Endothelial cell of umbilical vein (primary cell): ENCODE data around the gene AKAP13.

Source experiments
- EZH2 ChIP-seq: IDR thresholded peaks from 2 replicates; pipeline ENCODE4 v1.6.1; 2012; ENCODE audit warnings: borderline replicate concordance, low read depth, mild to moderate bottlenecking, moderate library complexity, low read length, inconsistent platforms; ENCODE audit not compliant: severe bottlenecking
- FOS ChIP-seq: IDR thresholded peaks from 2 replicates; pipeline ENCODE4 v1.6.1; 2011; ENCODE audit warnings: mild to moderate bottlenecking, low read length, moderate library complexity, borderline replicate concordance; ENCODE audit not compliant: insufficient read depth
- POLR2A ChIP-seq: IDR thresholded peaks from 2 replicates; pipeline ENCODE4 v1.6.1; 2012; ENCODE audit warnings: low read depth, mild to moderate bottlenecking, control low read depth, low read length
- POLR2AphosphoS5 ChIP-seq: IDR thresholded peaks from 2 replicates; pipeline ENCODE4 v1.6.1; 2012; ENCODE audit warnings: low read depth, mild to moderate bottlenecking, control low read depth, low read length, moderate library complexity; ENCODE audit not compliant: insufficient read depth
- TF ChIP-seq, protein P1 (sequence below), 2 donors: IDR thresholded peaks; 1 replicate in 1 of 2; 2 replicates in 1 of 2; pipeline ENCODE4 v1.5.1; 2011; ENCODE audit warnings: low read length in 2 of 2, mild to moderate bottlenecking in 2 of 2, moderate library complexity in 2 of 2, control low read depth in 1 of 2, inconsistent platforms in 1 of 2, low read depth in 1 of 2; ENCODE audit not compliant: insufficient read depth in 1 of 2; ENCODE audit errors: extremely low read depth in 1 of 2

DNA sequence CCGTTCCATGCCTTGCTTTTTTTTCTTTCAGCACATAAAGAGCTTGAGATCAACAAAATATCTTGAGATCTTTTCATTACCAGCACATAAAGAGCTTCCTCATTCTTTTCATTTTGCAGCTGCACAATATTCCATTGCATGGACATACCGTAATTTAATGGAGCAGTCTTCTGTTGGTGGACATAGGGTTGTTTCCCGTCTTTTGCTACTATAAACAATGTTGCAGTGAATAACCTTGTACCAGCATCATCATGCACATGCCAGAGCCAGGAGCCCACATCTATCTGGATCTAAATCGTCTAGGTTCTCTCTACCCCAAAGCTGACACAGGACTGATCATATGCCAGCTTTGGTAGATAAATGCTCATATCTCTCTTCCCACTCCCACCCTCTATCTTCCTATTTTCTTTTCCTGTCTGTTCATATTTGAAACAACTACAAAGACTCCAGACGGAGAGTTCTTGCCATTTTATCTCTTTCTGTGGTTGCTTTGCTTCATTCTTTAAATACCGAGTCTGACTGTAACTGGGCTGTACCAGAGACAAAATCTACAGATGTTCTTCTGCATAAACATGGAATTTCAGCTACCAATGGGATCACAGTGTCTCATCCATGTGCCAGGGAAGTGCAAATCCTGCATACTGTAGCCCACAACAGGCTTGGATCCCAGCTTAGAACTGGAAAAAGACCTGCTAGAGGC, 47.1 kb upstream of the AKAP13 start:
- TF ChIP-seq POLR2A (no peak), EZH2 (no peak), POLR2AphosphoS5 (no peak), FOS (no peak)
- TF ChIP-seq, protein P1, sequence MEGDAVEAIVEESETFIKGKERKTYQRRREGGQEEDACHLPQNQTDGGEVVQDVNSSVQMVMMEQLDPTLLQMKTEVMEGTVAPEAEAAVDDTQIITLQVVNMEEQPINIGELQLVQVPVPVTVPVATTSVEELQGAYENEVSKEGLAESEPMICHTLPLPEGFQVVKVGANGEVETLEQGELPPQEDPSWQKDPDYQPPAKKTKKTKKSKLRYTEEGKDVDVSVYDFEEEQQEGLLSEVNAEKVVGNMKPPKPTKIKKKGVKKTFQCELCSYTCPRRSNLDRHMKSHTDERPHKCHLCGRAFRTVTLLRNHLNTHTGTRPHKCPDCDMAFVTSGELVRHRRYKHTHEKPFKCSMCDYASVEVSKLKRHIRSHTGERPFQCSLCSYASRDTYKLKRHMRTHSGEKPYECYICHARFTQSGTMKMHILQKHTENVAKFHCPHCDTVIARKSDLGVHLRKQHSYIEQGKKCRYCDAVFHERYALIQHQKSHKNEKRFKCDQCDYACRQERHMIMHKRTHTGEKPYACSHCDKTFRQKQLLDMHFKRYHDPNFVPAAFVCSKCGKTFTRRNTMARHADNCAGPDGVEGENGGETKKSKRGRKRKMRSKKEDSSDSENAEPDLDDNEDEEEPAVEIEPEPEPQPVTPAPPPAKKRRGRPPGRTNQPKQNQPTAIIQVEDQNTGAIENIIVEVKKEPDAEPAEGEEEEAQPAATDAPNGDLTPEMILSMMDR (IDR thresholded peaks at IDR 0.05; ENCODE audit: extremely low read depth in 1 of 2, insufficient read depth in 1 of 2, low read depth in 1 of 2, low read length in 2 of 2) = no peak
